GM18858 (cell line): ENCODE data around the gene TNKS1BP1.
"Not testable (repeated sequence)": the region's sequence is repeated elsewhere in the genome, so short reads cannot be mapped to it uniquely, and the experiment has no call there.

Source experiments
- ATAC-seq: cut with Tn5 transposase; IDR thresholded peaks from one replicate; pipeline ENCODE4 v1.9.1; 2021; ENCODE audit not compliant: unreplicated experiment

TNKS1BP1 gene

GRCh38 chr11:57353852-57354251 is 29.1 kb upstream of the TNKS1BP1 start:
- ATAC-seq: no peak

GRCh38 chr11:57353446-57353845 is 28.7 kb upstream of the TNKS1BP1 start:
- no peak for ATAC-seq

GRCh38 chr11:57353036-57353435 is 28.3 kb upstream of the TNKS1BP1 start:
- no peak for ATAC-seq

DNA sequence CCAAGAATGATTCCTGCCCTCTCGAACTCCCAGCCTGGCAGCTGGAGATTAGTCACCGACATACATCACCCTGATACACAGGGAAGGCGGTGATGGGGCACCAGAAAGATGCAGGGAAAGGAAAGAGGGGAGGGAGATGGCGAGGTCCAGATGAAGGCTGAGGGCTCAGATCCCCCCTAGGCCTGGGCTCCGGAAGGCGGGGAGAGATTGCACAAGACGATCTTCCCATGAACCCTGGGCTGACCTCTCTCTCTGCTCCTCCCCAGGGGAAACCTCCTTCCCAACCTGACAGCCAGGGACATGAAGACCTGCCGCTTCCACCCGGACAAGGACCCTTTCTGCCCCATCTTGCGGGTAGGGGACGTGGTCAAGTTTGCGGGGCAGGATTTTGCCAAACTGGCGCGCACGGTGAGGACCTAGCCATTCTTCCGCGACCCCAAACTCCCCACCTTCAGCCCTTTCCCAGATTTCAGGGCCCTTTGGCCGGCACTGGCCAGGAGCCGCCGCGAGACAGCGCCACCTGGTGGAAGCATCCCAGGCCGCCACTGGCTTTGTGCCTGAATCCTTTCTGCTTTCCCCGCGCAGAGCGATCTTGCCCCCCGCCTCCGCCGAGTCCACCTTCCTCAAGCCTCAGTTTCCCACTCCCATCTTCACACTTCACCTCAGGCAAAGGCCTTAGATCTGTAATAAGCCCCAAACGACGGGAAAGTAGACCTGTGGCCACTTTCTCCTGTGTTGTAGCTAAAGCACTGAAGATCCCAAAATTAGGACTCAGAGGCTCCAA is 24.9 kb upstream of the TNKS1BP1 start:
- ATAC-seq: no peak

DNA sequence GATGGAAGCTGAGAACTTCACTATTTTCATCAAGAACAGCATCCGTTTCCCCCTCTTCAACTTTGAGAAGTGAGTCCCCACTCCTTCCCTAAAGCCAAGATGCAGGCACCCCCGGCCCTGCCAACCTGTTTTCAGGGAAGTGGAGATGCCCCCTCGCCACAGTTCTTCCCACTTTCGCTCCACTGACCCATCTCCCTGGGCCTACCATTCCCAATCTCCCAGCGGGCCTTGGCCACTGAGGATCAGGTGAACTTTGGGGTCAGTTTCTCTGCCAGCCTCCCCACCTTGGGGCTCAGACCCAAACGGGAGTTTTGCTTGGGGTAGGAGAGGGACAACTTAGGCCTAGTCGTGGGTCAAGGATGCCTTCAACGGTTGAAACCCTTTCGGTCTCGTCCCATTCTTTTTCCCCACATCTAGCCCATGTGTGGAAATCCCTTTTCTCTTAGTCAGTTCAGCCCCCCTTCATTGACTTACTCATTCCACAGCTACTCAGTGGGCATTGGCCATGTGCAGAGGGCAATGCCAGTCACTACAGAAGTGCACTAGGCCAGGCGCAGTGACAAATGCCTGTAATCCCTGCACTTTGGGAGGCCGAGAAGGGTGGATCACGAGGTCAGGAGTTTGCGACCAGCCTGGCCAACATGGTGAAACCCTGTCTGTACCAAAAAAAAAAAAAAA is 24.0 kb upstream of the TNKS1BP1 start:
- no peak for ATAC-seq

DNA sequence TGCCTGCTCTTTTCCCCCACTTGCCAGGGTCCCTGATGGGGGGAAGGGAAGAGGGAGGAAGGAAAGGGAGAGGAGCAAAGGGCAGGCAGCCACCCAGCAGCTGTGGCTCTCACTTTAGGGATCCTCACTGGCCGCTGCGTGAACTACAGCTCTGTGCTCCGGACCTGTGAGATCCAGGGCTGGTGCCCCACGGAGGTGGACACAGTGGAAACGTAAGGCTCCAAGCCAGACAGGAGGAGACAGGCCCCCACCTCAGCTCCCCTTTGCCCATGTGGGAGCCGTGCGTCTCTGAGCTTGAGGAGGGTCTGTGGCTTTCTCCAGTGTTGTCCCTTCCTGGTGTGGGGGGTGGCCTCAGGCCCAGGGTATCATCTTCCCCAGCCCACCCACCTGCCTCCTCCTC is 23.3 kb upstream of the TNKS1BP1 start:
- ATAC-seq: no peak

- no peak for ATAC-seq
These were observed 22.6 kb upstream of the TNKS1BP1 start for GRCh38 chr11:57347336-57347735.

GRCh38 chr11:57345555-57346211 is 20.9 kb upstream of the TNKS1BP1 start:
- peak; percentile 65 for ATAC-seq

DNA sequence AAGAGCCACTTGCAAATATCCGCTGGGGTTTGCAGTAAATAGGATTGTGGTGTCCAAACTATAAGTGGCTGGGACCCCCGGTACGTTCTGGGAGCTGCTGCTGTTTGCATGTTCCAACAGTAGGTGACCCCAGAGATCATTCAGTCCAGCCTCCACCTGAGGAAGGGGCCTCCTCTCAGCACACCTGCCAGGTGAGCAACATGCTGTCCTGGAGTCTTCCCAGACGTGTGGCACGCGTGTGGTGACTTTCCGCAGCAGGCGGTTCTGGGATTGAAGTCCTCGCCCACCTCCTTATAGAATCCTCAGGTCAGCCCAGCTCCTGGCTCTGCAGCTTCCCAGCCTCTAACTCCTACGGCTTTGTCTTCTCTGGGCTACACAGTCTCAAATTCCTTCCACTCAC is 20.1 kb upstream of the TNKS1BP1 start:
- ATAC-seq: no peak

DNA sequence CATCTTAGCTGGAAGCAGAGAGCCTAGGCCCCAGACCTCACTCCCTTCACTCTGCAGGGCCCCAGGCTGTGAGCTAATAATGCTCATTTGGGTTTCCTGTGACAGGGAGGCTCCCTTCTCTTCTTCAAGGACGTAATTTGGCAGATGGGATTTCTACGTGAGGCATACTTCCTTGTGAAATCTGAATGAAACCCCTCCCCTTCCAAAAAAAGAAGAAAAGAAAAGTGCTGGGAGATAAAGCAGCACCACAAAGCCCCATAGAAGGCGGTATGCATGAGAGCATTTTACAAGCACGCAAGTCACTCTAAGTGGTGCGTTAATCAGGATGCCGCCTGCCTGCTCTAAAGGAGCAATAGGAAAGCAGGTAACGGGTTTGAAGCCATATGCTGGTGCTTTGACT is 19.1 kb upstream of the TNKS1BP1 start:
- no peak for ATAC-seq

DNA sequence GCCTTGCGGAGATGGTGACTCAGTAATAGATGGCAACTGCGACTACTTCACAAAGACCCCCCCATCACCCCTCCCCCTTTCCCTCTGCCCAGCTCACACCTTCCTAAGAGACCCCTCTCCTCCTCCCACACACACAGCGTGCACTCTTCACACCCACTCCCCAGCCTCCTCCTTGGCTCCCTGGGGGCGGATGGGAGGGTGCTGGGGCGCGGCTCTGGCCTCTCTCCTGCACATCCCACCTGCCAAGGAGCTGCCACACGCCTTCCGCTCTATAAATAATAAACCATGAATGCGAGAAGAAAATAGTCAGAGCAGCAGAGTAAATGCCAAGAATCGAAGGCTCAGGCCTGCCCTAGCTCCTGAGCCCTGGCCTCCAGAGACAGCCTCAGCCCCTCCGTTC is 17.9 kb upstream of the TNKS1BP1 start:
- no peak for ATAC-seq

- no peak for ATAC-seq
These were observed 16.6 kb upstream of the TNKS1BP1 start for GRCh38 chr11:57341250-57341808.

DNA sequence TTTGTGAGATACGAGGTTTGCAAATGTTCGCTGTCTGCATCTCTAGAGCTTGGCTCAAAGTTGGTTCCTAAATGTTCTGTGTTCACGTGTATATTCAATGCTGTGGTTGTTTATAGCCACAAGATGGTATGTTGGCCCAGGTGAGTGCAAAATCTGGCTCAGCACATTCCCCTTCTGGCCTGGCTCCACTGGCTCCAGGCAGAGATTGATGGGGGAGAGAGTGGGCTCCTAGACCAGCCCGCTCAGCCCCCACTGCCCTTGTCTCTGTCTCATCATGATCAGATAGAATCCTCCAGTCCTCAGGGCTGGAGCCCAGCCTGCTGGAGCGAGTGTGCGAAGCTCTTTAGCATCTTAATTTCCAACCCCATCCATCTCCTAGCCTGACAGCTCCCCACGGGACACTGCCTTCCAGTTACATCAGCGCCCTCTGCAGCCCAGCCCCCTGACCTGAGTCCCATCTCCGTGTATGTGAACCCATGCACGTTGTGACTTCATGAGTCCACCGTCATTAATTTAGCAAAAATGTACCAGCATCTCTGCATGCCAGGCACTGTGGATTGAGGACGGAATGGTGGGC is 15.4 kb upstream of the TNKS1BP1 start:
- ATAC-seq: no peak

- ATAC-seq: no peak
These were observed 14.6 kb upstream of the TNKS1BP1 start for GRCh38 chr11:57339328-57339727.

DNA sequence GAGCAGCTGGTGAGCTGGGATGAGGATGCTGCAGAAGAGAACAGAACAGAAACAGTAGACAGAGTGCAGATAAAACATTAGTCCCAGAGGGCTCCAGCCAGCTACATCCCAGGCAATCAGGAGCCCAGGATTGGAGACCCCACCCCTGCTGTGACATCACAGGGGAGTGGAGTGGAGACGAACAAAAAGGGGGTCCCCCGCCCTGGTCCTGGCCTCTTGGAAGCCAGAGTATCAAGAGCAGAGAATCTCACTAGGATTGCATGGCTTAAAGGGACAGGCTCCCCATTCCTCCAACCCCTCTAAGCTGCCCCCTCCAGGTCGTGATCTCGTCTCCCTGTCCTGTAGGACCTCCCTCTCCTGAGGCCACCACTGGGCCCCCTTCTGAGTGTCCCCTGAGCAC is 13.4 kb upstream of the TNKS1BP1 start, which contains the start of gene P2RX3:
TSS of gene P2RX3 (plus strand) at position 211 of the 400 bp plus-strand sequence. CDS start 199 bp downstream, outside the sequence.
- no peak for ATAC-seq

DNA sequence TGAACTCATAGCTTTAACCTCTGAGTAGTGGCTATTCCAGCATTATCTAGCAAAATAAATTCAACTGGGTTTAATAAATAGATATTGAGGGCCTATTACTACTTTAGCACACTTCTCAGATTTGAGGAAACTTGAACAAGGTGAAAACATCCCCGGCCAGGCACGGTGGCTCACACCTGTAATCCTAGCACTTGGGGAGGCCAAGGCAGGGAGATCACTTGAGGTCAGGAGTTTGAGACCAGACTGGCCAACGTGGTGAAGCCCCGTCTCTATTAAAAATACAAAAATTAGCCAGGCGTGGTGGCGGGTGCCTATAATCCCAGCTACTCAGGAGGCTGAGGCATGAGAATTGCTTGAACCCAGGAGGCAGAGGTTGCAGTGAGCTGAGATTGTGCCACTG is 12.1 kb upstream of the TNKS1BP1 start:
- ATAC-seq: not testable (repeated sequence)

DNA sequence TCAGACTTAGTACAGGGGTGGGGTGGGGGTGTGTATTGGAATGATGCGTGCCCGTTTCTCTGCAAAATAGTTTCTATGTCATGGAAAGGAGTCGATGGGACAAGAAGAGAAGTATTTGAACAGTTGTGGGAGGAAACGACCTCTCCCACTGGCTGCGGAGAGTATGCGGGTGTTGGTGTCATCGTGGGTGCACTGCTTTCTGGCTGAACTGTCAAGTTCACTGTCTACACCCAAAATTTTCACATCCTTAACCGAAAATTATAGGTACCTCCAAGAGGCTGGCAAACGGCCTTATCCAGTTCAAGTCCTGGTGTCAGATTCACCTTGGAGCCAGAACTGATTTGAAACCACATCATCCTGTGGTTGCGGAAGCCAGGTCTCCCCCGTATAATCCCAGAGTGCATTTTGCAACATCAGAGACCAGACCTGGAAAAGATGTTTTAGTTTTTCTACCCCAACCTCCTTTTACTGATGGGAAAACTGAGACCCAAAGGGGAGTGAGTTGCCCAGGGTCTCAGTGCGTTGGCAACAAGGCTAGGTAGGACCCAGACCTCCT is 11.4 kb upstream of the TNKS1BP1 start:
- no peak for ATAC-seq

- ATAC-seq: peak; percentile 98
These were observed 10.8 kb upstream of the TNKS1BP1 start, which contains the start of gene SSRP1 for GRCh38 chr11:57335343-57336110. TSS of gene SSRP1 (minus strand) at chr11:57335892. CDS start at chr11:57335121, 771 bp downstream.

- no peak for ATAC-seq
These were observed 10.2 kb upstream of the TNKS1BP1 start for GRCh38 chr11:57335023-57335342.
